Transverse colon (tissue), 4 donors: ENCODE data around the gene AMFR. TPM values are rescaled to one million over a fixed set of nuclear protein-coding genes. Genes with fewer than 3 reads are reported as not detected.

Source experiments
- DNase-seq: peaks from one replicate; pipeline ENCODE4 v3.0.0-alpha.2; 2019
- H3K27ac ChIP-seq, 4 donors: fragments of 200-600 bp; sonication (generic); 2 replicates each; pipeline ENCODE4 v1.5.1; 2016 to 2018; ENCODE audit warnings: inconsistent platforms in 4 of 4
- H3K27me3 ChIP-seq: fragments of 200-600 bp; sonication (generic); 2 replicates; pipeline ENCODE4 v1.5.1; 2017; ENCODE audit warnings: inconsistent platforms
- H3K36me3 ChIP-seq, 4 donors: fragments of 200-600 bp; sonication (generic); 2 replicates each; pipeline ENCODE4 v1.5.1; 2017 to 2019; ENCODE audit warnings: inconsistent platforms in 4 of 4
- H3K4me1 ChIP-seq, 4 donors: fragments of 200-600 bp; sonication (generic); 2 replicates each; pipeline ENCODE4 v1.5.1; 2017 to 2020; ENCODE audit warnings: inconsistent platforms in 4 of 4
- H3K4me3 ChIP-seq, 4 donors: fragments of 200-600 bp; sonication (generic); 1 replicate in 1 of 4; 2 replicates in 3 of 4; pipeline versions ENCODE4 v1.5.1 to v1.6.1; 2017 to 2019; ENCODE audit warnings: inconsistent platforms in 4 of 4
- H3K9me3 ChIP-seq, 2 donors: fragments of 200-600 bp; sonication (generic); 2 replicates each; pipeline ENCODE4 v1.5.1; 2017 to 2019; ENCODE audit warnings: inconsistent platforms in 2 of 2
- EP300 ChIP-seq: sonication (generic); formaldehyde crosslinking; IDR thresholded peaks from one replicate; pipeline ENCODE4 v1.6.1; 2017; ENCODE audit warnings: antibody characterized with exemption, low read depth
- POLR2A ChIP-seq: fragments of 450-650 bp; IDR thresholded peaks from one replicate; pipeline ENCODE4 v1.6.1; 2016; ENCODE audit warnings: antibody characterized with exemption, mild to moderate bottlenecking, moderate library complexity
- POLR2AphosphoS5 ChIP-seq, 3 donors: sonication (generic); formaldehyde crosslinking; IDR thresholded peaks; one replicate each; pipeline ENCODE4 v1.6.1; 2016; ENCODE audit warnings: antibody characterized with exemption in 3 of 3
- WGBS, 2 donors: methylation state at CpG; one replicate each; pipeline ENCODE4 v1.1.5; 2018; ENCODE audit warnings: low coverage in 1 of 2; 5-methylcytosine and 5-hydroxymethylcytosine counted together
- in situ Hi-C, 4 donors: fragments of 200-750 bp; cut with MboI; loops; one replicate each; pipeline versions ENCODE4 v1.15.0 to v1.15.1; 2017; ENCODE audit warnings: low sequenced_read_pairs in 3 of 4, low pct_ligation_motif_present in 1 of 4, low pct_unique_long_range_greater_than_20kb in 1 of 4
- intact Hi-C: fragments of 100-400 bp; cut with DNase I; formaldehyde crosslinking; loops from one replicate; pipeline ENCODE4 v1.15.1; 2023; ENCODE audit warnings: low total_unique reads
- total RNA-seq, 4 donors: library from RNA; depleted of rRNA; stranded (reverse); fragments of >200 nt; gene quantifications; one replicate each; pipeline ENCODE4 v1.1.0, GENCODE V29; 2016
- TF ChIP-seq, protein P1 (sequence below), 5 experiments: fragments of 200-600 bp in 3 of 5; fragments of 450-650 bp in 2 of 5; sonication (generic) in 3 of 5; IDR thresholded peaks; 1 replicate in 2 of 5; 2 replicates in 3 of 5; pipeline ENCODE4 v1.5.1; 2016 to 2017; ENCODE audit warnings: antibody characterized with exemption in 5 of 5, inconsistent platforms in 3 of 5, mild to moderate bottlenecking in 2 of 5, moderate library complexity in 1 of 5

The AMFR gene
- total RNA-seq, 4 donors from 2014 or later, result 60.7 to 156 (median 114) TPM

DNA sequence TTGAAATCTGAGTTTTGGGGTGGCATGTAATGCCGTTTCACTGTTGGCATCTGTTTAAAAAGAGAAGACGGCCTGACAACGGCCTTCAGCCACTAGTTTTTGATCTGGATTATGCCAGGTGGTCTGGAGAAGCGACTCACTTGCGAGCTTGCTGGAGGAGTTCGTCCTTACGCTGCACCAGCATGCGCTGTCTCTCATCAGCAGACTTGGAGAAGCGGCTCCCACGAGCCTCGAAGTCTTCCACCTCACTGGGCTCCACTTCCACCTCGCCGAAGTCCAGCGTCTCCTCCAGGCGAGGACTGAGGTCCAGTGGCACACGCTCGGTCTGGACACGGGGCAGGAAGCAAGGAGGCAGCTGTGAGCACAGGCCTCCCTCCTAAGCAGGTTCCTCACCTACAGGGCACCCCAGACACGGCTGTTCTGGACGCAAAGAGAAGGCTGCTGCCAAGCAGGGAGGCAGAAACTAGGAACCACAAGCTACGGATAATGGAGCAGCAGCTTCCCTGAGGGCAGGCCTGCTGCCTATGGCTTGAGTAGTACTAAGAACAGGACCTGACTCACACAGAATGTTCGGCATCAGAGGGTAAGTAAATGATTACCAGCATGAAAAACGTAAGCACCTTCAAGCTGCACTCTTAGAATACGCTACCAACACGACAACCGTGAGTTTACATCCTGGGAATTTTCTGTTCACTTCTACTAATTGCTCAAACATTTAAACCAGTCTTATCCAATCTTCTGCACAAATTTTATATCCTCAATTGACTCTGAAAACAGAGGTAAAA is 61.4 kb downstream of the AMFR start:
- Histone ChIP-seq H3K27me3 (no peaks in the 10 kb centered on the region), H3K27ac (no peak overlapping the region), H3K4me1 (no peaks in the 10 kb centered on the region), H3K9me3 (no peaks in the 10 kb centered on the region), H3K4me3 (no peak overlapping the region), H3K36me3 (peaks cover 0 to 26% (median 13%) of the 10 kb centered on the region in 4 donors)
- in situ Hi-C loops (no loop called here), intact Hi-C loops (no loop called here)
- WGBS, 2 donors, result 95 to 96% methylated on average over 7 to 26 of the region's 26 CpGs
- DNase-seq, result no peak
- TF ChIP-seq, protein P1, sequence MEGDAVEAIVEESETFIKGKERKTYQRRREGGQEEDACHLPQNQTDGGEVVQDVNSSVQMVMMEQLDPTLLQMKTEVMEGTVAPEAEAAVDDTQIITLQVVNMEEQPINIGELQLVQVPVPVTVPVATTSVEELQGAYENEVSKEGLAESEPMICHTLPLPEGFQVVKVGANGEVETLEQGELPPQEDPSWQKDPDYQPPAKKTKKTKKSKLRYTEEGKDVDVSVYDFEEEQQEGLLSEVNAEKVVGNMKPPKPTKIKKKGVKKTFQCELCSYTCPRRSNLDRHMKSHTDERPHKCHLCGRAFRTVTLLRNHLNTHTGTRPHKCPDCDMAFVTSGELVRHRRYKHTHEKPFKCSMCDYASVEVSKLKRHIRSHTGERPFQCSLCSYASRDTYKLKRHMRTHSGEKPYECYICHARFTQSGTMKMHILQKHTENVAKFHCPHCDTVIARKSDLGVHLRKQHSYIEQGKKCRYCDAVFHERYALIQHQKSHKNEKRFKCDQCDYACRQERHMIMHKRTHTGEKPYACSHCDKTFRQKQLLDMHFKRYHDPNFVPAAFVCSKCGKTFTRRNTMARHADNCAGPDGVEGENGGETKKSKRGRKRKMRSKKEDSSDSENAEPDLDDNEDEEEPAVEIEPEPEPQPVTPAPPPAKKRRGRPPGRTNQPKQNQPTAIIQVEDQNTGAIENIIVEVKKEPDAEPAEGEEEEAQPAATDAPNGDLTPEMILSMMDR (IDR thresholded peaks at IDR 0.05), result no peak
- no peak for TF ChIP-seq POLR2AphosphoS5 (IDR thresholded peaks at IDR 0.05)
- TF ChIP-seq EP300, result no peak
- TF ChIP-seq POLR2A, result no peak

DNA sequence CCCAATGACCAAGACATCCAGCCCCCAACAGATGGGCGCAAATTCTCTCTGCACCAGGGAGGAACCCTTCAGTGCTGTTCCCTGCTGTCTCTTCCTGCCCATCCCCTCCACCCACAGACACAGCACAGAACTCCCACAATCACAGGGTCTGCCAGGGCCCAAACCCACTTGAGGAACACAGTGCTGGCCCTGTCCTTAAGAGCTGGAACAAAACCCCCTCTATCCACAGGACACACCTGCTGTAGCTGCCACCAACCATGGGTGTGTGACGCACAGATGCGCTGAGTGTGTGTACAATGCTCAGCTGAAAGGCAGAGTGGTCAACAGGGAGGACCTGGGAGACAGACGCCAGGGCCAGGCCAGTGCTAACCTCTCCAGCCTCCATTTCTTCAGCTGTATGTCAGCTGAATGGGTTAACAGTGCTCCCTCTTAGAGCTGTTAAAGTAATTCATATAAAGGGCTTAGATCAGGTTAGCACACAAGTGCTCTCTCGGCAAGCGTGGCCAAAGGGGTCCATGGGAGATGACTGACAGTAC is 62.1 kb downstream of the AMFR start:
- WGBS, 2 donors, result 98 to 100% methylated on average over 5 to 6 of the region's 6 CpGs
- no peaks in the 10 kb centered on the region for H3K9me3 ChIP-seq
- no peaks in the 10 kb centered on the region for H3K27me3 ChIP-seq
- peaks cover 0 to 19% (median 9%) of the 10 kb centered on the region in 4 donors for H3K36me3 ChIP-seq
- DNase-seq, result no peak
- H3K4me3 ChIP-seq, result no peak overlapping the region
- in situ Hi-C loops, result no loop called here
- no peak for TF ChIP-seq POLR2A
- TF ChIP-seq POLR2AphosphoS5 (IDR thresholded peaks at IDR 0.05), result no peak
- TF ChIP-seq EP300, result no peak
- TF ChIP-seq, protein P1 (IDR thresholded peaks at IDR 0.05), result no peak
- no peaks in the 10 kb centered on the region for H3K4me1 ChIP-seq
- intact Hi-C loops, result no loop called here
- H3K27ac ChIP-seq, result no peak overlapping the region

DNA sequence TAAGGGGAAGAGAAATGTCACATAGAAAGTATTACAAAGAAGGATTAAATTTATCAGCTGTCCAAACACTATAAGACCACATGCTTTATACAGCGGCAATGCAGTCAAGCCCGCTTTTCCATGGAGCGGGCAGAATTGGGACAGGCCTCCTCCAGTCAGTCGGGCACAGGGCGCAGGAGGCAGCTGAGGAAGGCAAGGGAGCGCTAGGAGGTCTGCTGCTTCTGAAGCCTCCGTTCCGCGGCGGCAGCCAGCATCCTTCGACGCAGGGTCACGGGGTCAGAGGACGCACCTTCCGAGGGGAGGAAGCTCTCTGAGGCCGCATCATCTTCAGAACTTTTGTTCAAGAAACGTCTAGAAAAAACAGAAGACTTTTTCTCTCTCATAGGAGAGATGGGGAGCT is 62.6 kb downstream of the AMFR start:
- in situ Hi-C loops, result no loop called here
- H3K4me3 ChIP-seq, result no peak overlapping the region

DNA sequence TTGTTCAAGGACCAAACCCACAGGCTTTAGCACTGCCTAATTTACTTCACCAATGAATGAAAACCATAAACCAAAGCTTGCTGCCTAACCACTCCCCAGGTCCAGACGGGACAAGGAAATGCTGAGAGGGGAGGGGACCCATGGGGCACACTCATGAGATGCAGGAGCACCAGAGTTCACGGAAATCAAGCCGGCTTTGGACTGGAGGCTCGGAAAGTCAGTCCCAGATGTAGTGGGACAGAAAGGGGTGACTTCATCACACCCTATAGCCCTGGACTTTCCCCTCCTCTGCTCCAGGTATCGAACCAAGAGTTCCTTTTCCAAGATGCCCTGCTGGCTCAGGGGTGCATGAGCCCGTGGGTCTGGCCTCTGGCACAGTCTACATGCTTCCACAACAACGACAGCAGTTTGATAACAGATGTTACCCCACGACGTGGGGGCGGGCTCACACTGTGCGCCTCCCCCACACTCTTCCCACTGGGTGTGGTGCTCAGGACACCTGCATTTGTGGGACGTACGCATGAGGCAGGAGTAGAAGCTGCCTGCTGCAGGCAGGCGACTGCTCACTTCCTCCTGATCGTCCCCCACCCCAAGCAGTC is 63.2 kb downstream of the AMFR start:
- Histone ChIP-seq H3K4me1 (no peaks in the 10 kb centered on the region), H3K4me3 (no peak overlapping the region), H3K27ac (no peak overlapping the region), H3K36me3 (peaks cover 0 to 19% (median 7%) of the 10 kb centered on the region in 4 donors), H3K27me3 (no peaks in the 10 kb centered on the region), H3K9me3 (no peaks in the 10 kb centered on the region)
- TF ChIP-seq, protein P1 (IDR thresholded peaks at IDR 0.05), result no peak
- TF ChIP-seq POLR2AphosphoS5 (IDR thresholded peaks at IDR 0.05), result no peak
- no peak for TF ChIP-seq EP300
- no peak for TF ChIP-seq POLR2A
- no peak for DNase-seq
- in situ Hi-C loops (no loop called here), intact Hi-C loops (no loop called here)
- WGBS, 2 donors, result 74 to 80% methylated on average over 1 to 15 of the region's 15 CpGs

More for the DNA sequence above, 62.6 kb downstream of the AMFR start:
- 89 to 90% methylated on average over 11 to 17 of the region's 17 CpGs for WGBS, 2 donors
- Histone ChIP-seq H3K9me3 (no peaks in the 10 kb centered on the region), H3K4me1 (no peaks in the 10 kb centered on the region), H3K36me3 (peaks cover 0 to 19% (median 9%) of the 10 kb centered on the region in 4 donors), H3K27ac (no peak overlapping the region), H3K27me3 (no peaks in the 10 kb centered on the region)
- no peak for DNase-seq
- TF ChIP-seq EP300 (no peak), POLR2AphosphoS5 (IDR thresholded peaks at IDR 0.05) (no peak), POLR2A (no peak)
- TF ChIP-seq, protein P1 (IDR thresholded peaks at IDR 0.05), result no peak
- intact Hi-C loops, result no loop called here
